PC-9 (cell line): Measurements from ENCODE around the gene GALNT1. TPM values are rescaled to one million over a fixed set of nuclear protein-coding genes. Genes with fewer than 3 reads are reported as not detected.

Experiments
- BruUV-seq: library from RNA; stranded (reverse); fragments of 400-500 nt; replicated peaks from 2 replicates; lab custom pipeline; 2021; lab: Mats Ljungman, UMichigan
- CTCF ChIA-PET: fragments of 300-600 bp; sonication (Branson Sonifier 250); formaldehyde crosslinking; loops from one replicate; lab custom pipeline; 2022; ENCODE audit warnings: antibody characterized with exemption; lab: Charles Lee
- POLR2A ChIA-PET: fragments of 300-600 bp; sonication (Branson Sonifier 250); formaldehyde crosslinking; loops from one replicate; lab custom pipeline; 2022; ENCODE audit warnings: antibody characterized with exemption; ENCODE audit not compliant: unreplicated experiment; lab: Charles Lee
- DNase-seq, 2 experiments: peaks; one replicate each; pipeline versions ENCODE4 v3.0.0 to v3.0.0-alpha.2; 2015 to 2022; ENCODE audit warnings: mixed read lengths in 1 of 2
- H2AFZ ChIP-seq: fragments of 200-600 bp; sonication (generic); 2 replicates; pipeline ENCODE4 v1.8.1; 2017; ENCODE audit warnings: antibody characterized with exemption
- H3F3A ChIP-seq: fragments of 200-600 bp; sonication (generic); 2 replicates; pipeline ENCODE4 v1.8.1; 2017; ENCODE audit warnings: antibody characterized with exemption, mild to moderate bottlenecking, low read depth; ENCODE audit not compliant: insufficient read depth
- H3K27ac ChIP-seq: fragments of 200-600 bp; sonication (generic); 2 replicates; pipeline ENCODE4 v1.6.1; 2016; ENCODE audit warnings: mixed run types
- H3K27me3 ChIP-seq: fragments of 200-600 bp; sonication (generic); 2 replicates; pipeline ENCODE4 v1.6.1; 2016; ENCODE audit warnings: low read depth, mixed run types; ENCODE audit not compliant: insufficient read depth
- H3K36me3 ChIP-seq: fragments of 200-600 bp; sonication (generic); 2 replicates; pipeline ENCODE4 v1.6.1; 2016; ENCODE audit warnings: low read depth, mixed run types
- H3K4me1 ChIP-seq: fragments of 200-600 bp; sonication (generic); replicated peaks from 2 replicates; pipeline ENCODE4 v1.6.1; 2016; ENCODE audit warnings: mixed run types; ENCODE audit not compliant: insufficient read depth
- H3K4me2 ChIP-seq: fragments of 200-600 bp; sonication (generic); 2 replicates; pipeline ENCODE4 v1.6.1; 2017; ENCODE audit warnings: mixed run types
- H3K4me3 ChIP-seq: fragments of 200-600 bp; sonication (generic); 2 replicates; pipeline ENCODE4 v1.6.1; 2016; ENCODE audit warnings: mixed run types
- H3K79me2 ChIP-seq: fragments of 200-600 bp; sonication (generic); 2 replicates; pipeline ENCODE4 v1.6.1; 2017; ENCODE audit warnings: low read depth, mixed run types
- H3K9me2 ChIP-seq: fragments of 200-600 bp; sonication (generic); 2 replicates; pipeline ENCODE4 v1.8.1; 2017; ENCODE audit warnings: mild to moderate bottlenecking; ENCODE audit not compliant: insufficient read depth
- H3K9me3 ChIP-seq: fragments of 200-600 bp; sonication (generic); 2 replicates; pipeline ENCODE4 v1.8.1; 2016; ENCODE audit warnings: low read depth; ENCODE audit not compliant: insufficient read depth
- H4K20me1 ChIP-seq: fragments of 200-600 bp; sonication (generic); 2 replicates; pipeline ENCODE4 v1.8.1; 2017; ENCODE audit not compliant: insufficient read depth
- EZH2 ChIP-seq: fragments of 200-600 bp; sonication (generic); IDR thresholded peaks from 2 replicates; pipeline ENCODE4 v1.8.0; 2017; ENCODE audit warnings: antibody characterized with exemption, low read depth
- intact Hi-C: fragments of 100-400 bp; cut with micrococcal nuclease; formaldehyde crosslinking; loops from one replicate; pipeline ENCODE4 v1.10.0; 2022; ENCODE audit not compliant: unreplicated experiment
- total RNA-seq: library from RNA; stranded (reverse); gene quantifications from 2 replicates; pipeline ENCODE4 v1.2.3, GENCODE V29; 2021
- TF ChIP-seq, protein P1 (sequence below): fragments of 200-600 bp; sonication (generic); conservative IDR thresholded peaks from 2 replicates; pipeline ENCODE4 v1.6.1; 2017; ENCODE audit warnings: mixed run types, antibody characterized with exemption, mild to moderate bottlenecking, moderate library complexity

GALNT1 gene
- total RNA-seq, 1 experiment from 2014 or later: 88.9 TPM

DNA sequence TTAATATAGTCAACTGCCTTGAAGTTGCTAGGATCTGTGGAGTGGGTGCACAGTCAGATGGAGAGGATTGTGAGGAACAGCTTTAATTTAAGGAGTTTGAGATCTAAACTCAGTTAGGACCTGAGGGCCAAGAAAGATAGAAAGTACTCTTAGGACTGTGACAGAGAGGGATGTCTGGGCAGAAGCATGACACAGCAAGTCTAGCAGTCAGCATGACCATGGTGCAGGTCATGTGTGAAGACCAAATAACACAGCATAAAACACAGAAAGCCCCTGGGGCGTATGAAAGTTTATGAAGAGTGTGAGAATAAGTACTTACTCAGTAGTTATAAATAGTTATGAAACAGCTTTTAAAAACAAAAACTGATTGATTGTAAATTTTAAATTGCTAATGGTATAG lies 107.2 kb downstream of the GALNT1 start:
- TF ChIP-seq, protein P1, sequence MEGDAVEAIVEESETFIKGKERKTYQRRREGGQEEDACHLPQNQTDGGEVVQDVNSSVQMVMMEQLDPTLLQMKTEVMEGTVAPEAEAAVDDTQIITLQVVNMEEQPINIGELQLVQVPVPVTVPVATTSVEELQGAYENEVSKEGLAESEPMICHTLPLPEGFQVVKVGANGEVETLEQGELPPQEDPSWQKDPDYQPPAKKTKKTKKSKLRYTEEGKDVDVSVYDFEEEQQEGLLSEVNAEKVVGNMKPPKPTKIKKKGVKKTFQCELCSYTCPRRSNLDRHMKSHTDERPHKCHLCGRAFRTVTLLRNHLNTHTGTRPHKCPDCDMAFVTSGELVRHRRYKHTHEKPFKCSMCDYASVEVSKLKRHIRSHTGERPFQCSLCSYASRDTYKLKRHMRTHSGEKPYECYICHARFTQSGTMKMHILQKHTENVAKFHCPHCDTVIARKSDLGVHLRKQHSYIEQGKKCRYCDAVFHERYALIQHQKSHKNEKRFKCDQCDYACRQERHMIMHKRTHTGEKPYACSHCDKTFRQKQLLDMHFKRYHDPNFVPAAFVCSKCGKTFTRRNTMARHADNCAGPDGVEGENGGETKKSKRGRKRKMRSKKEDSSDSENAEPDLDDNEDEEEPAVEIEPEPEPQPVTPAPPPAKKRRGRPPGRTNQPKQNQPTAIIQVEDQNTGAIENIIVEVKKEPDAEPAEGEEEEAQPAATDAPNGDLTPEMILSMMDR: no peak
- no peak for TF ChIP-seq EZH2
- ChIA-PET POLR2A (no interaction called here), CTCF (no interaction called here)
- no peaks in the 10 kb centered on the region for H3K36me3 ChIP-seq
- H3K9me3 ChIP-seq: no peaks in the 10 kb centered on the region
- no peaks in the 10 kb centered on the region for H3K79me2 ChIP-seq
- H3K9me2 ChIP-seq: no peaks in the 10 kb centered on the region
- no peak overlapping the region for H2AFZ ChIP-seq
- no peak for DNase-seq
- H3F3A ChIP-seq: no peaks in the 10 kb centered on the region
- no peak overlapping the region for H3K4me2 ChIP-seq
- no peaks in the 10 kb centered on the region for H3K4me1 ChIP-seq
- no peak overlapping the region for H3K4me3 ChIP-seq
- intact Hi-C loops: no loop called here
- no peak overlapping the region for H3K27ac ChIP-seq
- H3K27me3 ChIP-seq: no peaks in the 10 kb centered on the region
- no peaks in the 10 kb centered on the region for H4K20me1 ChIP-seq
- no TSS peak for BruUV-seq

DNA sequence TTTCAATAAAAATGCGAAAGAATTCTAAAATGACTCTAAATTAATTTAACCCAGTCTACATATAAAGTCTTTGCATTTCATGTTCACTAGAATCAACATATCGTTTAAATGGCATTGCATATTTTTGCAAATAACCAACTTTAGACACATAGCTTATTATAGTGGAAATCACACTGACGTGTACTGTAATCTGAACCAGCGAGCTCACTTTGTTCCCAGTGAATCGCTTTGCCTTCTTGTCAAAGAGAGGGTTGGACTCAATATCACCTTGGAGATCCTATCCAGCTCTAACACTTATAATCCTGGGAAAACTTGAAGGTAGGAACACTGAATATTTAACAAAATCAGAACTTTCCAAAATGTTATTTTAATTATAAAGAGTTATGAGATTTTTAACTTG lies 108.2 kb downstream of the GALNT1 start:
- H2AFZ ChIP-seq: no peak overlapping the region
- H3K27me3 ChIP-seq: no peaks in the 10 kb centered on the region
- no peaks in the 10 kb centered on the region for H3K4me1 ChIP-seq
- no peak for DNase-seq
- H3K9me2 ChIP-seq: no peaks in the 10 kb centered on the region
- no peaks in the 10 kb centered on the region for H3F3A ChIP-seq
- BruUV-seq: no TSS peak
- intact Hi-C loops: no loop called here
- POLR2A ChIA-PET: no interaction called here
- H3K36me3 ChIP-seq: no peaks in the 10 kb centered on the region
- no peak overlapping the region for H3K4me2 ChIP-seq
- no peaks in the 10 kb centered on the region for H3K9me3 ChIP-seq
- no peaks in the 10 kb centered on the region for H3K79me2 ChIP-seq
- H3K27ac ChIP-seq: no peak overlapping the region
- no peaks in the 10 kb centered on the region for H4K20me1 ChIP-seq
- CTCF ChIA-PET: no interaction called here
- no peak overlapping the region for H3K4me3 ChIP-seq
- no peak for TF ChIP-seq EZH2
- TF ChIP-seq, protein P1: no peak

DNA sequence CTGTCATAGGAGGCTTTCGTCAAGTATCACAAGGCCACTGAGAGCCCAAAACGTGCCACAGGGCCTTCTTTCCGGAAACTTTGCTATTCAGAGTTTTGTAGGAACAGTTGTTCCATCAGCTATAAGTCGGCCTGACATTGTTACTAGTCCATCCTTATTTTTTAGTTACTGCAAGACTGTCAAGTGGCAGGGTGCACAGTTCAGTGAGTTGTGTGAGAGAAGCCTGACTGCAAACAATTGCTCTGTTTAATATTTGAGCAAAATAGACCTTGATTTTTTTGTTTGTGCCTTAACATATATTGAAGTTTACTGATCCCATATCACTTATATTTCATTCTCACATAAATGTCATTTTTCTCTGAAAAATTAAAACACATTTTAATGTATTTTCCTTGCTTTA lies 110.1 kb downstream of the GALNT1 start:
- no peaks in the 10 kb centered on the region for H3K9me3 ChIP-seq
- no peak for TF ChIP-seq EZH2
- TF ChIP-seq, protein P1: no peak
- no TSS peak for BruUV-seq
- no peak overlapping the region for H3K4me2 ChIP-seq
- H3K4me3 ChIP-seq: no peak overlapping the region
- H3F3A ChIP-seq: no peaks in the 10 kb centered on the region
- H3K4me1 ChIP-seq: no peaks in the 10 kb centered on the region
- H4K20me1 ChIP-seq: no peaks in the 10 kb centered on the region
- CTCF ChIA-PET: no interaction called here
- intact Hi-C loops: no loop called here
- no peaks in the 10 kb centered on the region for H3K79me2 ChIP-seq
- POLR2A ChIA-PET: no interaction called here
- no peaks in the 10 kb centered on the region for H3K27me3 ChIP-seq
- H3K36me3 ChIP-seq: no peaks in the 10 kb centered on the region
- H2AFZ ChIP-seq: no peak overlapping the region
- DNase-seq: no peak
- no peak overlapping the region for H3K27ac ChIP-seq
- H3K9me2 ChIP-seq: no peaks in the 10 kb centered on the region
